Vagina (tissue), 2 donors: ENCODE data around the gene PRELID1. TPM values are rescaled to one million over a fixed set of nuclear protein-coding genes. Genes with fewer than 3 reads are reported as not detected.

ENCODE experiments used
- DNase-seq, 2 donors: peaks; one replicate each; pipeline ENCODE4 v3.0.0-alpha.2; 2017; ENCODE audit errors: extremely low spot score in 2 of 2
- H3K27ac ChIP-seq: fragments of 200-600 bp; sonication (generic); one replicate; pipeline ENCODE4 v1.5.1; 2019
- H3K27me3 ChIP-seq: fragments of 200-600 bp; sonication (generic); one replicate; pipeline ENCODE4 v1.5.1; 2019
- H3K36me3 ChIP-seq, 2 donors: fragments of 200-600 bp; sonication (generic); one replicate each; pipeline ENCODE4 v1.5.1; 2017 to 2019
- H3K4me1 ChIP-seq: fragments of 200-600 bp; sonication (generic); one replicate; pipeline ENCODE4 v1.5.1; 2019
- H3K4me3 ChIP-seq, 2 donors: fragments of 200-600 bp; sonication (generic); 1 replicate in 1 of 2; 2 replicates in 1 of 2; pipeline ENCODE4 v1.5.1; 2016 to 2019
- H3K9me3 ChIP-seq: fragments of 200-600 bp; sonication (generic); one replicate; pipeline ENCODE4 v1.5.1; 2019
- CTCF ChIP-seq, 3 experiments: fragments of 450-650 bp in 2 of 3; fragments of 200-600 bp in 1 of 3; sonication (generic) in 1 of 3; IDR thresholded peaks; one replicate each; pipeline ENCODE4 v1.5.1; 2017 to 2019; ENCODE audit warnings: antibody characterized with exemption in 3 of 3, mild to moderate bottlenecking in 2 of 3, moderate library complexity in 2 of 3
- POLR2A ChIP-seq, 2 donors: fragments of 450-650 bp; IDR thresholded peaks; one replicate each; pipeline ENCODE4 v1.6.1; 2017; ENCODE audit warnings: antibody characterized with exemption in 2 of 2, mild to moderate bottlenecking in 2 of 2, moderate library complexity in 2 of 2
- POLR2AphosphoS5 ChIP-seq, 2 donors: sonication (generic); formaldehyde crosslinking; IDR thresholded peaks; one replicate each; pipeline ENCODE4 v1.9.0; 2017; ENCODE audit warnings: antibody characterized with exemption in 2 of 2, mild to moderate bottlenecking in 2 of 2, low read depth in 1 of 2; ENCODE audit not compliant: insufficient read depth in 1 of 2
- intact Hi-C: fragments of 100-400 bp; cut with DNase I; formaldehyde crosslinking; loops from one replicate; pipeline ENCODE4 v1.15.1; 2023
- total RNA-seq: library from RNA; depleted of rRNA; stranded (reverse); fragments of >200 nt; gene quantifications from one replicate; pipeline ENCODE4 v1.2.3, GENCODE V29; 2016

Gene PRELID1
- total RNA-seq, 1 donor from 2014 or later, result 93.3 TPM

DNA sequence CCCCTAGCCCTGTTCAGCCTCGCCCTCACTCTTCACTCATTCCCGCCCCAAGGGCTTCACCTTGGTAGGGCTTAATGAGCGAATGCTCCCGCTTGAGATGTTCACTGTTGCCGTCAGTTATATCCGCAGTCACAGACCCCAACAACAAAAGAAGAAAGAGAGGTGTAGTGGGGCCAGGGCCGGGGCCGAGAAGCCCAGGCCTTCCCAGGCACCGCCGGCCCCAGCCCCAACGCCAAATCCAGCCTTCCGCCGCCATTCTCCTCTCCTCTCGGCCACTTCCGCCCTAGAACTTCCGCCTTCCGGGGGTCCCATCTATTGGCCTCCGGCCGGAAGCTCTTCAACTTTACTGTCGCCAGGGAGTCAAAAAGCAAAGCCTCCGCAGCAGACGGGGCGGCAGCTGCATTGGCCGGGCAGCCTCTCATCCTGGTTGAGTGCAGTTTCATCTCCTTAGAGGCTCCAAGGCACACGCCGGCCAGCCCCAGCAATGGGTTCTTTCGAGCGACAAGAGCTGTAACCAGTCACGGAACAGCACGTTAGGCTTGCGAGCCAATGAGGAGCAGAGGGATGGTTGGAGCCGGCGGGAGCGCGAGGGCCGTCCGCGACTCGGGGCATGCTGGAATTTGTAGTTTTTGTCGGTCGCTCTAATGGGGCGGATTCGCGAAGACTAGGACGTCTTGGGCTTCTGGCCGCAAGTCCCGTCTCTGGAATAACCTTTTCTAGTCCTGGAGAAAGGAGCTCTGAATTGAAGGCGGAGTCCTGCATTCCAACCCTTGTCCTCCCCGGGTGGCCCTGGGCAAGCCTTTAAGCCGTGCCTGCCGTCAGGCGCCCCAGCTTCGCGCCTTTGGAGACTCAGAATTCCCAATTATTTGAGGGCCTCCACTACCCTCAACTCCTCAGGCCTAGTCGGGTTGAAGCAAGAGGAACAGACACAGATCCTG lies 48.1 kb downstream of the PRELID1 start, which contains the start of gene LMAN2:
TSS of gene LMAN2 (minus strand) at position 277 of the 938 bp plus-strand sequence. CDS start at position 256, 21 bp downstream.
- DNase-seq, result peak in 1 of 2 donors; percentile 94
- peak within 1 kb of the TSS; percentile 91 for H3K27ac ChIP-seq
- H3K4me3 ChIP-seq, result peak within 1 kb of the TSS; percentile 68 to 99
- TF ChIP-seq CTCF (IDR thresholded peaks at IDR 0.05) (peak in 1 of 3 experiments; percentile 26), POLR2AphosphoS5 (IDR thresholded peaks at IDR 0.05; ENCODE audit: insufficient read depth in 1 of 2, low read depth in 1 of 2) (peak; percentile 91 to 93), POLR2A (IDR thresholded peaks at IDR 0.05) (peak in 1 of 2 donors; percentile 29)
- H3K27me3 ChIP-seq, result no peaks in the 10 kb centered on the region
- H3K9me3 ChIP-seq, result no peaks in the 10 kb centered on the region
- no peaks in the 10 kb centered on the region for H3K36me3 ChIP-seq
- H3K4me1 ChIP-seq, result peaks cover 45% of the 10 kb centered on the region
- intact Hi-C loops, result no loop called here

- Histone ChIP-seq H3K36me3 (no peaks in the 10 kb centered on the region), H3K4me3 (no peak overlapping the region), H3K27ac (no peak overlapping the region), H3K4me1 (peaks cover 37% of the 10 kb centered on the region), H3K9me3 (no peaks in the 10 kb centered on the region), H3K27me3 (no peaks in the 10 kb centered on the region)
- TF ChIP-seq POLR2AphosphoS5 (IDR thresholded peaks at IDR 0.05; ENCODE audit: insufficient read depth in 1 of 2, low read depth in 1 of 2) (no peak), CTCF (IDR thresholded peaks at IDR 0.05) (no peak), POLR2A (IDR thresholded peaks at IDR 0.05) (no peak)
- intact Hi-C loops, result no loop called here
- no peak for DNase-seq
Measured at GRCh38 chr5:177353093-177353492, 49.5 kb downstream of the PRELID1 start.

- H3K4me1 ChIP-seq, result peaks cover 31% of the 10 kb centered on the region
- no peak overlapping the region for H3K27ac ChIP-seq
- DNase-seq, result no peak
- H3K9me3 ChIP-seq, result no peaks in the 10 kb centered on the region
- no peak overlapping the region for H3K4me3 ChIP-seq
- TF ChIP-seq POLR2AphosphoS5 (IDR thresholded peaks at IDR 0.05; ENCODE audit: insufficient read depth in 1 of 2, low read depth in 1 of 2), result no peak
- TF ChIP-seq POLR2A (IDR thresholded peaks at IDR 0.05), result no peak
- TF ChIP-seq CTCF (IDR thresholded peaks at IDR 0.05), result no peak
- intact Hi-C loops, result no loop called here
- H3K27me3 ChIP-seq, result no peaks in the 10 kb centered on the region
- no peaks in the 10 kb centered on the region for H3K36me3 ChIP-seq
Measured at GRCh38 chr5:177354256-177354655, 50.7 kb downstream of the PRELID1 start.

DNA sequence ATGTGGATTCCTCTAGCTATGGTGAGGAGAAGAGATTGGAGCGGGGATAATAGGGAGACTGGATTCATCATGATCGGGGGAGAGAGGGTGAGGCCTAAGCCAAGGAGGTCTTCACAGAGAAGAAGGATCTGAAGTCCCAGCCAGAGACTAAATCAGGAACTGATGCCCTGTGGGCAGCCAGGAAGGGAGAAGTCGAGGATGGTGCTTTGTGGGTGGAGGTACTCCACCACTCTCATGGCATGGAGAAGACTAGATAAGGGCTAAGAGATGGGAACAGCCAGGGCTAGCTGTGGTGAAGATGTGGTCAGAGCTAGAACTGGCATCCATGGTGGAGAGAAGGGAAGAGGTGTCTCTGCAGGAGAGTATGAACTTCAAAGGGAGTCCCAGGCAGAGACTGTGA lies 51.1 kb downstream of the PRELID1 start:
- Histone ChIP-seq H3K36me3 (no peaks in the 10 kb centered on the region), H3K4me3 (no peak overlapping the region), H3K4me1 (peaks cover 27% of the 10 kb centered on the region), H3K27me3 (no peaks in the 10 kb centered on the region), H3K9me3 (no peaks in the 10 kb centered on the region), H3K27ac (no peak overlapping the region)
- no peak for DNase-seq
- TF ChIP-seq POLR2A (IDR thresholded peaks at IDR 0.05), result no peak
- no peak for TF ChIP-seq CTCF (IDR thresholded peaks at IDR 0.05)
- no peak for TF ChIP-seq POLR2AphosphoS5 (IDR thresholded peaks at IDR 0.05; ENCODE audit: insufficient read depth in 1 of 2, low read depth in 1 of 2)
- intact Hi-C loops, result no loop called here
